DOHH2 (cell line): ENCODE results near the gene SEL1L3.

Source experiments
- H3F3A ChIP-seq: fragments of 200-600 bp; sonication (generic), shearing (Covaris generic); 2 replicates; pipeline ENCODE4 v1.6.0; 2016; ENCODE audit warnings: antibody characterized with exemption, mild to moderate bottlenecking; ENCODE audit not compliant: control insufficient read depth, insufficient read depth
- H3K27ac ChIP-seq: fragments of 200-600 bp; sonication (generic); 2 replicates; pipeline ENCODE4 v1.5.1; 2014; ENCODE audit warnings: low read depth, mild to moderate bottlenecking, low read length, moderate library complexity
- H3K27me3 ChIP-seq: fragments of 200-600 bp; sonication (generic); 2 replicates; pipeline ENCODE4 v1.6.1; 2014; ENCODE audit warnings: mild to moderate bottlenecking, low read length, mixed read lengths; ENCODE audit not compliant: control insufficient read depth
- H3K36me3 ChIP-seq: fragments of 200-600 bp; sonication (generic); 2 replicates; pipeline ENCODE4 v1.6.1; 2014; ENCODE audit warnings: mild to moderate bottlenecking, low read length, moderate library complexity, mixed read lengths; ENCODE audit not compliant: control insufficient read depth
- H3K4me1 ChIP-seq: fragments of 200-600 bp; sonication (generic); 2 replicates; pipeline ENCODE4 v1.6.1; 2014; ENCODE audit warnings: mild to moderate bottlenecking, low read length, mixed read lengths; ENCODE audit not compliant: control insufficient read depth
- H3K4me2 ChIP-seq: fragments of 200-600 bp; sonication (generic); 2 replicates; pipeline ENCODE4 v1.6.0; 2014; ENCODE audit warnings: mild to moderate bottlenecking, low read length, moderate library complexity
- H3K4me3 ChIP-seq: fragments of 200-600 bp; sonication (generic); 2 replicates; pipeline ENCODE4 v1.5.1; 2014; ENCODE audit warnings: mild to moderate bottlenecking, low read length, mixed read lengths
- H3K79me2 ChIP-seq: fragments of 200-600 bp; sonication (generic); 2 replicates; pipeline ENCODE4 v1.6.1; 2014; ENCODE audit warnings: mild to moderate bottlenecking, low read length, mixed read lengths; ENCODE audit not compliant: control insufficient read depth
- H3K9me2 ChIP-seq: fragments of 200-600 bp; sonication (generic); replicated peaks from 2 replicates; pipeline ENCODE4 v1.6.1; 2014; ENCODE audit warnings: mild to moderate bottlenecking, low read length, mixed read lengths; ENCODE audit not compliant: control insufficient read depth
- H3K9me3 ChIP-seq: fragments of 200-600 bp; sonication (generic); 2 replicates; pipeline ENCODE4 v1.6.1; 2014; ENCODE audit warnings: antibody characterized with exemption, low read length, mixed read lengths; ENCODE audit not compliant: control insufficient read depth, insufficient read depth
- H4K20me1 ChIP-seq: fragments of 200-600 bp; sonication (generic); 2 replicates; pipeline ENCODE4 v1.6.0; 2014; ENCODE audit warnings: low read depth, mild to moderate bottlenecking, antibody characterized with exemption, low read length, moderate library complexity; ENCODE audit not compliant: control insufficient read depth, insufficient read depth
- EZH2phosphoT487 ChIP-seq: fragments of 200-600 bp; sonication (generic); IDR thresholded peaks from 2 replicates; pipeline ENCODE4 v1.6.1; 2017; ENCODE audit warnings: borderline replicate concordance, mild to moderate bottlenecking, antibody characterized with exemption, low read length, moderate library complexity, mixed read lengths
- TF ChIP-seq, protein P1 (sequence below): fragments of 200-600 bp; sonication (generic); IDR thresholded peaks from one replicate; pipeline ENCODE4 v1.5.1; 2014; ENCODE audit warnings: antibody characterized with exemption, mild to moderate bottlenecking, low read depth, low read length; ENCODE audit not compliant: poor library complexity, severe bottlenecking

The SEL1L3 gene

DNA sequence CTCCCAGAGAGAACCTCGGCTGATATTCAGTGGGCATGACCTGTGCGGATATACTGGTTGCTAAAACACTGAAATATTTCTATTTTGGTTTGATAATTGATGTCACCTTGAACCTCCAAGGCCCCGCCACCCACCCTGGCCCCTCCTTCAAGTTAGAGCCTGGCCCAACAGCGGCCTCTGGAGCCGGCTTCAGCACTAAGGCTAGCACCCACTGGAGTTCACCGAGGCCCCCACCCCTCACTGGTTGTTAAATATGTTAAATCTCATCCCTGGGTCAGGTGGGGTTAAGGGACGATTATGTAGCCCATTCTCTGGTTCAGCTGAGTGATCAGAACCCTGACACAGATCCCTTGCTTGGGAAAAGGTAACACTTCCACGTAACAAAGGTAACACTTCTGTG lies 24.3 kb downstream of the SEL1L3 start:
- peaks cover 24% of the 10 kb centered on the region for H3K4me1 ChIP-seq
- H3K79me2 ChIP-seq: peaks cover 100% of the 10 kb centered on the region
- TF ChIP-seq, protein P1, sequence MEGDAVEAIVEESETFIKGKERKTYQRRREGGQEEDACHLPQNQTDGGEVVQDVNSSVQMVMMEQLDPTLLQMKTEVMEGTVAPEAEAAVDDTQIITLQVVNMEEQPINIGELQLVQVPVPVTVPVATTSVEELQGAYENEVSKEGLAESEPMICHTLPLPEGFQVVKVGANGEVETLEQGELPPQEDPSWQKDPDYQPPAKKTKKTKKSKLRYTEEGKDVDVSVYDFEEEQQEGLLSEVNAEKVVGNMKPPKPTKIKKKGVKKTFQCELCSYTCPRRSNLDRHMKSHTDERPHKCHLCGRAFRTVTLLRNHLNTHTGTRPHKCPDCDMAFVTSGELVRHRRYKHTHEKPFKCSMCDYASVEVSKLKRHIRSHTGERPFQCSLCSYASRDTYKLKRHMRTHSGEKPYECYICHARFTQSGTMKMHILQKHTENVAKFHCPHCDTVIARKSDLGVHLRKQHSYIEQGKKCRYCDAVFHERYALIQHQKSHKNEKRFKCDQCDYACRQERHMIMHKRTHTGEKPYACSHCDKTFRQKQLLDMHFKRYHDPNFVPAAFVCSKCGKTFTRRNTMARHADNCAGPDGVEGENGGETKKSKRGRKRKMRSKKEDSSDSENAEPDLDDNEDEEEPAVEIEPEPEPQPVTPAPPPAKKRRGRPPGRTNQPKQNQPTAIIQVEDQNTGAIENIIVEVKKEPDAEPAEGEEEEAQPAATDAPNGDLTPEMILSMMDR: no peak
- TF ChIP-seq EZH2phosphoT487: no peak
- no peak overlapping the region for H3K27ac ChIP-seq
- peaks cover 100% of the 10 kb centered on the region for H3K36me3 ChIP-seq
- no peaks in the 10 kb centered on the region for H3K9me2 ChIP-seq
- peaks cover 6% of the 10 kb centered on the region; the same call in 1 of the 2 replicates for H3F3A ChIP-seq
- H3K9me3 ChIP-seq: no peaks in the 10 kb centered on the region
- no peak overlapping the region for H3K4me3 ChIP-seq
- no peaks in the 10 kb centered on the region for H3K27me3 ChIP-seq
- H4K20me1 ChIP-seq: peaks cover 74% of the 10 kb centered on the region
- H3K4me2 ChIP-seq: no peak overlapping the region

DNA sequence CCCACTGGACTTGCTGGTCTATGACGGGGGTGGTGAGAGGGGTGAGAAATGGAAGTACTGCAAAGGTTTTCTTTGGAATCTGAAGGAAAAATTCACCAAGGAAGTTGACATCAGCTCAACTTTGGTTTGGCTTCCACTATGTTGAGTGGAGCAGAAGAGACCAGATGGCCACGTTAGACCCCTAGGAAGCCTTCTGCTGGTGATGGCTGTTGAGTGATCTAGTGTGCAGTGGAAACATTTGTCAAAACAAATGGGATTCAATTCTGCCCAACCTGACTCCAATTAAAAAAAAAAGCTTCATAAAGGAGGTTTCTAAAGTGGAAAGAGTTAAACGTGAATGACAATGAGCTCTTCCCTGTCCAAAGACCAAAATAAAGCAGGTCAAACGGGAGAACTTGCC lies 25.7 kb downstream of the SEL1L3 start:
- H3K4me2 ChIP-seq: no peak overlapping the region
- no peaks in the 10 kb centered on the region for H3K9me3 ChIP-seq
- H4K20me1 ChIP-seq: peaks cover 71% of the 10 kb centered on the region
- no peaks in the 10 kb centered on the region for H3K27me3 ChIP-seq
- H3F3A ChIP-seq: peaks cover 10% of the 10 kb centered on the region
- peaks cover 100% of the 10 kb centered on the region for H3K36me3 ChIP-seq
- no peak overlapping the region for H3K27ac ChIP-seq
- H3K79me2 ChIP-seq: peaks cover 100% of the 10 kb centered on the region
- H3K4me1 ChIP-seq: peaks cover 10% of the 10 kb centered on the region
- TF ChIP-seq EZH2phosphoT487: no peak
- TF ChIP-seq, protein P1: no peak
- no peaks in the 10 kb centered on the region for H3K9me2 ChIP-seq
- no peak overlapping the region for H3K4me3 ChIP-seq

DNA sequence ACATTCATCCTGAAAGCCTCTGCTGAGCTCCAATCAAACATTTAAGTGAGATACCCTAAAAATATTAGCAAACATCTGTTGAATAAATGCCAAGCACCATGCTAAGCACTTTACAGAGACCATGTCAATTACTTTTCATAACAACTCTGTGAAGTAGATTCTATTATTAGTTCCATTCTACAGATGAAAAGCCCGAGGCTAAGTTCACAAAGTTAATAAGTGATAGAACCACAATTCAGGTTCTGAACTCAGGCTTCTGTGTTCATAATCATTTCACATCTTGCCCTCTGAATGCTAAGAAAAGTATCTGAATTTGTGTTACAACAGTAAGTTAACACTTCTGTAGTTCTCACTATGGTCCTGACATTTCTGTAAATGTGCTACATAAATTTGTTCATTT lies 27.4 kb downstream of the SEL1L3 start:
- H3K4me1 ChIP-seq: 0 out of 2 replicates have a peak, but pooled peaks cover 3% of the 10 kb centered on the region
- H3K27me3 ChIP-seq: no peaks in the 10 kb centered on the region
- H4K20me1 ChIP-seq: peaks cover 59% of the 10 kb centered on the region
- TF ChIP-seq, protein P1: no peak
- no peak for TF ChIP-seq EZH2phosphoT487
- H3K9me3 ChIP-seq: no peaks in the 10 kb centered on the region
- H3F3A ChIP-seq: peaks cover 10% of the 10 kb centered on the region
- no peaks in the 10 kb centered on the region for H3K9me2 ChIP-seq
- peaks cover 98% of the 10 kb centered on the region for H3K36me3 ChIP-seq
- H3K79me2 ChIP-seq: peaks cover 98% of the 10 kb centered on the region
- H3K4me2 ChIP-seq: no peak overlapping the region
- no peak overlapping the region for H3K27ac ChIP-seq
- no peak overlapping the region for H3K4me3 ChIP-seq
